Transverse colon (tissue), 3 donors: ENCODE measurements around the gene NEMP2.

ENCODE experiments used
- CTCF ChIP-seq, 5 experiments: fragments of 200-600 bp in 3 of 5; fragments of 450-650 bp in 2 of 5; sonication (generic) in 3 of 5; IDR thresholded peaks; 1 replicate in 2 of 5; 2 replicates in 3 of 5; pipeline ENCODE4 v1.5.1; 2016 to 2017; ENCODE audit warnings: antibody characterized with exemption in 5 of 5, inconsistent platforms in 3 of 5, mild to moderate bottlenecking in 2 of 5, moderate library complexity in 1 of 5
- POLR2A ChIP-seq: fragments of 450-650 bp; IDR thresholded peaks from one replicate; pipeline ENCODE4 v1.6.1; 2016; ENCODE audit warnings: antibody characterized with exemption, mild to moderate bottlenecking, moderate library complexity

- TF ChIP-seq CTCF (IDR thresholded peaks at IDR 0.05) (no peak), POLR2A (no peak)
Measured at GRCh38 chr2:190528521-190529001, 6.0 kb downstream of the NEMP2 start.
